Neural crest cell (in vitro differentiated cells): ENCODE data around the gene IL20RB. TPM values are rescaled to one million over a fixed set of nuclear protein-coding genes. Genes with fewer than 3 reads are reported as not detected.

ENCODE experiments used
- DNase-seq: peaks from one replicate; pipeline ENCODE4 v3.0.0; 2021; ENCODE audit warnings: low read depth, mixed read lengths, low spot score
- H3K27ac Mint-ChIP-seq: one replicate; pipeline ENCODE4 v1.8.0; 2021; ENCODE audit warnings: mild to moderate bottlenecking, mixed read lengths; ENCODE audit not compliant: unreplicated experiment
- H3K27me3 Mint-ChIP-seq: 2 replicates; pipeline ENCODE4 v1.8.0; 2021; ENCODE audit warnings: low read depth, mild to moderate bottlenecking, mixed read lengths
- H3K36me3 Mint-ChIP-seq: 2 replicates; pipeline ENCODE4 v1.8.0; 2021; ENCODE audit warnings: low read depth, mild to moderate bottlenecking, mixed read lengths
- H3K4me1 Mint-ChIP-seq: 2 replicates; pipeline ENCODE4 v1.8.0; 2021; ENCODE audit warnings: mixed read lengths
- H3K4me3 Mint-ChIP-seq: one replicate; pipeline ENCODE4 v1.8.0; 2021; ENCODE audit warnings: mild to moderate bottlenecking, mixed read lengths
- H3K9me3 Mint-ChIP-seq: 2 replicates; pipeline ENCODE4 v1.8.0; 2021; ENCODE audit warnings: mixed read lengths
- total RNA-seq: library from RNA; stranded (reverse); gene quantifications from 2 replicates; pipeline ENCODE4 v1.2.1, GENCODE V29; 2021
- TF ChIP-seq, protein P1 (sequence below): fragments of 200-600 bp; sonication (generic); conservative IDR thresholded peaks from 2 replicates; pipeline ENCODE4 v1.5.0; 2021; ENCODE audit warnings: antibody characterized with exemption, mild to moderate bottlenecking

IL20RB gene
- total RNA-seq, 1 donor from 2014 or later, result 1.7 TPM

DNA sequence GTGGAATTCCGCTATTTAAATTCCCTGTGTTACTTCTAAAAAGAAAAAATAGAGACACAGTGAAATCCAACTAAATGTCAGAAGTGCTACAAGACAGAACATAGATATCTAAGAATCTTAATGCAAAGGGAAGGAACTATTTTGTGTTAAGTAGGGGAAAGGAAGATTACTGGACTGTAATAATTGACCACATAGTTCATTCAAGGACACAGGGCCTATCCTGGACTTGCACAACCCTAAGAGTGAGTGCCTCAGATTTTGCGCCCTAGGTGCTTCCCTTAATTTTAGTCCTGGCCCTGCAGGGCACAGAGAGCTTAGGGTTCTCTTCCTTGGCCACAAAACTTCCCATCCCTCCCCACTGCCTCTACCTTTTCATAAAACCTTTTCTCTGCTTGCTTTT, 3.5 kb upstream of the IL20RB start:
- Mint-ChIP-seq H3K36me3 (no peaks in the 10 kb centered on the region), H3K27ac (no peak overlapping the region), H3K27me3 (no peaks in the 10 kb centered on the region), H3K4me1 (peaks cover 15% of the 10 kb centered on the region), H3K4me3 (no peak overlapping the region), H3K9me3 (no peaks in the 10 kb centered on the region)
- TF ChIP-seq, protein P1, sequence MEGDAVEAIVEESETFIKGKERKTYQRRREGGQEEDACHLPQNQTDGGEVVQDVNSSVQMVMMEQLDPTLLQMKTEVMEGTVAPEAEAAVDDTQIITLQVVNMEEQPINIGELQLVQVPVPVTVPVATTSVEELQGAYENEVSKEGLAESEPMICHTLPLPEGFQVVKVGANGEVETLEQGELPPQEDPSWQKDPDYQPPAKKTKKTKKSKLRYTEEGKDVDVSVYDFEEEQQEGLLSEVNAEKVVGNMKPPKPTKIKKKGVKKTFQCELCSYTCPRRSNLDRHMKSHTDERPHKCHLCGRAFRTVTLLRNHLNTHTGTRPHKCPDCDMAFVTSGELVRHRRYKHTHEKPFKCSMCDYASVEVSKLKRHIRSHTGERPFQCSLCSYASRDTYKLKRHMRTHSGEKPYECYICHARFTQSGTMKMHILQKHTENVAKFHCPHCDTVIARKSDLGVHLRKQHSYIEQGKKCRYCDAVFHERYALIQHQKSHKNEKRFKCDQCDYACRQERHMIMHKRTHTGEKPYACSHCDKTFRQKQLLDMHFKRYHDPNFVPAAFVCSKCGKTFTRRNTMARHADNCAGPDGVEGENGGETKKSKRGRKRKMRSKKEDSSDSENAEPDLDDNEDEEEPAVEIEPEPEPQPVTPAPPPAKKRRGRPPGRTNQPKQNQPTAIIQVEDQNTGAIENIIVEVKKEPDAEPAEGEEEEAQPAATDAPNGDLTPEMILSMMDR, result no peak
- no peak for DNase-seq

DNA sequence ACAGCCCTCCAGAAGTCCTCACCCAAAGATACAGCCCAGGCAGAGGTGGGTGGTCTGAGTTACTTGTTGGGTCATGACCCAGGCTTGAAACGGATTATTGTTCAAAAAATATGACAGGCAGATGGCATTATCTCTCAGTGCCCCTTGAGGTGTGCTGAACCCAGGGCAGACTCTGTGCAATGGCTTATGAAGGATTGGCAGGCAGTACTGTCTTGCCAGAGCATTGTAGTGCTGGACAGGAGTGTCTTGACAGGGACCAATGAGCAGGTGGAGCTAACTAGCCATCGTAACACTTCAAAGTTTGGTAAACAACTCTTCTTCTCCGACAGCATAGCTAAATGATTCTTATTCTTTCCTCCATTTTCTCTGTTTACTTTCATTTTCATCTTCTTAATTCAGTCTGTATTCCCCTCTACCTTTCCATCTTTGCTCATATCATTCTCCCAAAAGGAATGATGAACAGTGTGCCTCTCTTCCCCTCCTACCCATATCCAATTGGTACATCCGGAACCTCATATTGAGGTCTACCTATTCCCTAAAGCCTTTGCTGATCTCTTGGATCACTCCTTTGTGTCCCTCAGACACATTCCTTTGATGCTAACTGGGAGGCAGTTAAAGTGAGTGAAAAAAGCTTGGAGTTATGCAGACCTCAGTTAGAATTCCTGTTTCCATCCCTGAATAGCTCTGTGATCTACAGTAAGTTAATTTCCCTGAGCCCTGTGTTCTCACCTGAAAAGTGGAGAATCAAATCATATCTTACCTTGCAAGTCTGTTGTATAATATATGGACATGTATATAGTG, 2.6 kb upstream of the IL20RB start:
- no peak overlapping the region for H3K27ac Mint-ChIP-seq
- no peaks in the 10 kb centered on the region for H3K9me3 Mint-ChIP-seq
- TF ChIP-seq, protein P1, result no peak
- no peak overlapping the region for H3K4me3 Mint-ChIP-seq
- H3K4me1 Mint-ChIP-seq, result peaks cover 15% of the 10 kb centered on the region
- H3K36me3 Mint-ChIP-seq, result peaks cover 2% of the 10 kb centered on the region
- DNase-seq, result no peak
- no peaks in the 10 kb centered on the region for H3K27me3 Mint-ChIP-seq

DNA sequence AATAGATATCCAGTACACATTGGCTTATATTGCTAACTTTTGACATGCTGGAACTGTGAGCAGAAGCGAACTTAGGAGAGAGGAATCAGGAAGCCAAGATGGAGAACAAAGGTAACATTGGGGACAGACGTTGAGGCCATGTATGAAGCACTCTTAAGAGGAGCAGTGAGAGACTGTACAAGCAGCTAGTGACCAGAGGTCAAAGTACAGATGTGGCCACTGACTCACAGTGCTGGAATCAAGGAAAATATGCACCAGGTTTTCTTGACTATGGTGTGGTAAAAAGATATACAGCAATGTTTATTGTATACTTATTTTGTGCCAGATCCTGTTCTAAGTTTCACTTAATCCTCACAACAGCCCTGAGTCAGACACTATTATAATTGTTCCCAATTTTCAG, 2.0 kb upstream of the IL20RB start:
- TF ChIP-seq, protein P1, result no peak
- Mint-ChIP-seq H3K36me3 (peaks cover 4% of the 10 kb centered on the region), H3K4me1 (peaks cover 15% of the 10 kb centered on the region), H3K27ac (no peak overlapping the region), H3K9me3 (no peaks in the 10 kb centered on the region), H3K27me3 (no peaks in the 10 kb centered on the region), H3K4me3 (no peak overlapping the region)
- no peak for DNase-seq

DNA sequence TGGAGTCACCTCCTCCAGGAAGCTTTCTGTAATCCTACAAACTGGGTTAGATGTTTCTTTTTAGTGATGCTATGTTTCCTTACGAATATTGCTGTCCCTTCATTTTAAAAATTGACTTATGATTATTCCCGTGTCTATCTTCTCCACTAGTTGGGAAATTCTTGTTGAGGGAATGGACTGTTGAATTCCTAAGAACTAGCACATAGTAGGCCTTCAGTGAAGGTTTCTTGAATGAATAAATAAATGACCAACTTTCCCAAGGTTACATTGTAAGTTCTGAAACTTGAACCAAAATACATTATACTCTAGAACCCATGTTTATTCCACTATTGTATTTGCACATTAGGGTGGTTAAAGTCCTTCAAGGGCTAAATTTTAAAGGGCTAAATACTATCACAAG, 812 bp upstream of the IL20RB start:
- peaks cover 15% of the 10 kb centered on the region for H3K4me1 Mint-ChIP-seq
- no peak overlapping the region for H3K4me3 Mint-ChIP-seq
- no peaks in the 10 kb centered on the region for H3K27me3 Mint-ChIP-seq
- TF ChIP-seq, protein P1, result no peak
- peaks cover 4% of the 10 kb centered on the region for H3K36me3 Mint-ChIP-seq
- H3K27ac Mint-ChIP-seq, result no peak overlapping the region
- DNase-seq, result no peak
- H3K9me3 Mint-ChIP-seq, result no peaks in the 10 kb centered on the region

DNA sequence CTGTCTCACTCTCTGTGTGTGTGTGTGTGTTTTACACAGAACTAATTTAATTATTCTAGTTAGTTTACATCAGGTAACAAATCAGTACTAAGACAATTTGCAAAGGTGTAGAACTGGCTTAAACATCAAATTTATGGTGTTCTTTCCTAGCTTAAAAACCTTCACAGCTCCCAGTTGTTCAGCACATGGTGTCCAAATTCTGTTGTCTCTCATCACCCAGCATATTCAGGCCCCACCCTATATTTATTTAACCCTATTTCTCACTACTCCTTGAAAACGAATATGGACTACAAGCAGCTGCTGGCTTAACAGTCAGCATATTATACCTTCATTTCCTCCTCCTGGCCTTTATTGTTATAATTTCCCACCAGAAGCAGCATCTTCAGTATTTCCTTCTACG, 1.2 kb downstream of the IL20RB start:
- TF ChIP-seq, protein P1, result no peak
- no peak for DNase-seq
- Mint-ChIP-seq H3K27me3 (no peaks in the 10 kb centered on the region), H3K4me3 (no peak overlapping the region), H3K36me3 (peaks cover 4% of the 10 kb centered on the region), H3K4me1 (peaks cover 15% of the 10 kb centered on the region), H3K27ac (no peak overlapping the region), H3K9me3 (peaks cover 5% of the 10 kb centered on the region)
